Suppressor macrophage treated with lipopolysaccharide for 1 hour (primary cell): ENCODE data around the gene CALCOCO1.
"Not testable (repeated sequence)": the region's sequence is repeated elsewhere in the genome, so short reads cannot be mapped to it uniquely, and the experiment has no call there.

Source experiments
- DNase-seq, 3 donors: peaks; one replicate each; pipeline ENCODE4 v3.0.0-alpha.2; 2020 to 2022

CALCOCO1 gene

GRCh38 chr12:53733051-53733806, 6.0 kb upstream of the CALCOCO1 start:
- no peak for DNase-seq

DNA sequence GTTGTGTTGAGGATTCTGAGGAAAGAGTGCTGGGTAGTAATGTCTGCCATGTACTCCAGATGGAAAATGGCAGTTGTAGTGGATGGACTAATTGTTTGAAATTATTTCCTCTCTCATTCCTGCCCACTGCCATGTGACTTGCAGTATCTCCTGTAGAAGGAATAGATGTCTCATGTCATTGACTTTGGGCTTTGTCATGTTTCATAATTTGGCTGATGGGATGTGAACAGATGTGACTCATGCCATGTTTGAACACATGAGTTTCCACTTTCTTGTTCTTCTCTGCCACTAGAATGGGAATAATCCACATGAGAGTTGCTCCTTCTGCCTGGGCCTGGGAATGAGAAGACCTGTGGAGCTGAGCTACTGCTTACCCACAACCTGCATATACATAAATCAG, 2.4 kb upstream of the CALCOCO1 start:
- peak; percentile 40 to 79 (median 67) for DNase-seq

GRCh38 chr12:53728206-53728605, 954 bp upstream of the CALCOCO1 start:
- DNase-seq, result no peak

DNA sequence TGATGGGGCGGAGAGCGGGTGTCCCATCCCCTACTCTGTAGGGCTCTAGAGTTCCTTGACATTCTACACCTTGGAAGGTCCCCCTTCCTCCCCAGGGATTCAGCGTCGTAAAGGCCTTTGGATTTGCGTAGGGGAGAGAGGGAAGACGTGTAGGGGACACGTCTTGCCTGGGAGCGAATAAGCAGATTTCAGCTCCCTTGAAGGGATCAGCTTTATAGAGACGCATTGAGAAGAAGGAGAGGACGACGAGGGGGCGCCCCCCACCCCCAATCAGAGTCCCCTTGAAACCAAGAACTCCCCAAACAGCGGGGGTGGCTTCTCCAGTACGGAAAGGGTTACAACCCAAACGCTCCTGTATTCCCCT, 324 bp downstream of the CALCOCO1 start:
- DNase-seq, result peak in 1 of 3 donors; percentile 18

DNA sequence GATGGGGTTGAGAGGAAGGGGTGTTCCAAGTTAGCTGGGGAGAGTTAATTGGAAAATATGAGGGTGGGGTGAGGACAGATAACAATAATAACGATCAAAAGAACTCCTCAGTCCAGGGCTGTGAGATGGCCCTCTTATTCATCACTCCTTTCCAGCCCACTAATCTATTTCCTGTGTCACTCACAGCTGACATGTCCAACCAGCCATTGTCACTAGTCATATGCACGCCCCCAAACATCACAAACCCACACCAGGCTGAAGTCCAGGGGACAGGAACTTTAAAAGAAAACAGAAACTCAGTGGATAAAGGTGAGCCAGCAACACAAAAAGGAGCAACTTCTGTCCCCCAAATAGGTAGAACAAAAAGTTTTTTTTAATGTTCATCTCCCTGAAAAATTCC, 911 bp downstream of the CALCOCO1 start:
- peak; percentile 60 to 76 (median 62) for DNase-seq

GRCh38 chr12:53725824-53726223, 1.4 kb downstream of the CALCOCO1 start:
- peak in 1 of 3 donors; percentile 32 for DNase-seq

DNA sequence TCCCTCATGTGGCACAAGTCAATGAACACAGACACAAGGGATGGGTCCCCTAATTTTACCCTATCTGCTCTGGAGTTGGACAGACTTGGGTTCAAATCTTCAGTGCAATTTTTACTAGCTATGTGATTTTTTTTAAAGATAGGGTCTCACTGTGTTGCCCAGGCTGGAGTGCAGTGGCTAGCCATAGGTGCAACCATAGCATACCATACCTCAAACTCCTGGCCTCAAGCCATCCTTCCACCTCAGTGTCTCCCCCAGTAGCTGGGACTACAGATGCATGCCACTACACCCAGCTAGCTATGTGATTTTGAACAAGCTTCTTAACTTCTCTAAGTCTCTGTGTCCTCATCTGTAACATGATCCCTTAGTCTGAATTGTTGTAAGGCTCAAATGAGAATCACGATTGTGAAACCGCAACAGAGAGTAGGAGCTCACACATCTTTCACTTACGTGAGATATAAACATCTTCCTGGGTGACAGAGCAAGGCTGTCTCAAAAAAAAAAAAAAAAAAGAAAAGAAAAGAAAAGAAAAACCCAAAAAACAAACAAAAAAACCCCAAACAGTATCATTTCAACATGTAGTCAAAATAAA, 4.7 kb downstream of the CALCOCO1 start:
- no peak for DNase-seq

DNA sequence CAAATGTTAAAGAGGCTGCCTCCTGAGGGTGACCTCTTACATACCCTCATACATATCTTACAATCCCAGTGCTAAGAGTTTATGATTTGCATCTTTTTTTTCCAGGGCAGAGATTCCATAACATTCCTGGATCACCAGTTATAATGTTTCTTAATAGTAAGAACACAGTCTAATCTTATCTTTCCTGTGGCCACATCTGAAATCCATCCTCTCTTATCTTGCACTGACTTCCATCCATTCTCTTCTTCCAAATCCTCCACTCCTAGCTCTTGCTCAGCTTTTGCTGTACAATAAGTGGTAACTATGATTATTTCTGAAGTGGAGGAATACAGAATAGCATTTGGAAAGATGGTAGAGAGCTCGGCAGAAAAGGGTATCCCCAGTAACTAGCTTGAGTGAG, 6.3 kb downstream of the CALCOCO1 start:
- no peak for DNase-seq

- DNase-seq, result no peak
These were observed 7.6 kb downstream of the CALCOCO1 start for GRCh38 chr12:53719649-53720048.

DNA sequence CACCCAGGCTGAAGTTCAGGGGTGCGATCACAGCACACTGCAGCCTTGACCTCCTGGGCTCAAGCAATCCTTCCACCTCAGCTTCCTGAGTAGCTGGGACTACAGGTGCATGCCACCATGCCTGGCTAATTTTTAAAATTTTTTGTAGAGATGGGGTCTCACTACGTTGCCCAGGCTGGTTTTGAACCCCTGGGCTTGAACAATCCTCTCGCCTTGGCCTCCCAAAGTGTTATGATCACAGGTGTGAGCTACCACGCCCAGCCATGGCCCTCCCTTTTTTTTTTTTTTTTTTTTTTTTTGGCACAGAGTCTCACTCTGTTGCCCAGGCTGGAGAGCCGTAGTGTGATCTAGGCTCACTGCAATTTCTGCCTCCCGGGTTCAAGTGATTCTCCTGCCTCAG, 8.7 kb downstream of the CALCOCO1 start:
- not testable (repeated sequence) for DNase-seq

DNA sequence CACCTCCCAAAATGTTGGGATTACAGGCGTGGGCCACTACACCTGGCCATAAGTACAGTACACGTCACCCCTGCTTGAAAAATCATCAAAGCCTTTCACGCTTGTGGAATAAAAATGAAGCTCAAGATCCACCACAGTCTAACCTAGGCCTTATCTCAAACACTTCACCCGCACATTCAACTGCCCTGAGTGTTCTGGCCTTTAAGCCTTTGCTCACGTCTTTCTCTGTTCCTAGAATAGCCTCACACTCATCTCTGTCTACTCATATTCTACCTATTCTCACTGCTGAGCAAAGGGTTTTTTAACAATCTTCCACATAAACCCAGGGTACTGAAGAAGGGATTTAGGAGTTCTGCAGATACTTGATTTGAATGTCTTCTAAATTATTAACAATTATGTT, 9.9 kb downstream of the CALCOCO1 start:
- no peak for DNase-seq

DNA sequence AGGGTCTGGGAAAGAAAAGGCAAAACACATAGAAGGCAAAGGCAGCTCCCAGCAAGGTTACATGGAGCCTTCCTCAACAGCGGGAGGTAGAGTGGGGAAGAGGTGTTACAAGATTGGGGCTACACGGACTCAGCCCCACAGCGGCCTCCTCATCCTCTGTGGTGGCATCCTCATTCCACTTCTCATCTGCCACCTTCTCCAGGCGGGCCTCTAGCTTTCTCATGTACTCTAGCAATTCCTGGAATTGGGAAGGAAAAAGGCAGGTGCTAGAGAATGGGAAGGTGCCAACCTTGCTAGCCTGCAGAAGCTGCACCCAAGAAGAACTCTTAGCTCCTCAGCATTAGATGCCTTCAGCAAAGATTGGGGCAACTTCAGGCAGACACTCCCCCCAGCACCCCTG, 13.2 kb downstream of the CALCOCO1 start:
- no peak for DNase-seq

DNA sequence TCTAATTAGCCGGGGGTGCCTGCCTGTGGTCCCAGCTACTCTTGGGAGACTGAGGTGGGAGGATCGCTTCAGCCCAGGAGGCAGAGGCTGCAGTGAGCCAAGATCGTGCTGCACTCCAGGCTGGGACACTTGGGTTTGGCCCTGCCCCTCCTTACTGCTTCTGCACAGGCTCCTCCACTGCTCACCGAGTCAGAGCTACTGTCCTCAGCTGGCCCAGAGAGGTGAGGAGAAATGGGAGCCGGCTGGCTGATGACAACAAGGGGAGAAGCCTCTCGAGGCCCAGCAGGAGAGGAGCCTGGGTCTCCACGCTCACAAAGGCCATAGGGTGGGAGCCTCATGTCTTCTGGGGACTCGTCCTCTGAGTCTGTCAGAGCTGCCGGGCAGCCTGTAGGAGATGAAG, 13.7 kb downstream of the CALCOCO1 start:
- no peak for DNase-seq

GRCh38 chr12:53712059-53712643, 15.1 kb downstream of the CALCOCO1 start:
- DNase-seq, result no peak

DNA sequence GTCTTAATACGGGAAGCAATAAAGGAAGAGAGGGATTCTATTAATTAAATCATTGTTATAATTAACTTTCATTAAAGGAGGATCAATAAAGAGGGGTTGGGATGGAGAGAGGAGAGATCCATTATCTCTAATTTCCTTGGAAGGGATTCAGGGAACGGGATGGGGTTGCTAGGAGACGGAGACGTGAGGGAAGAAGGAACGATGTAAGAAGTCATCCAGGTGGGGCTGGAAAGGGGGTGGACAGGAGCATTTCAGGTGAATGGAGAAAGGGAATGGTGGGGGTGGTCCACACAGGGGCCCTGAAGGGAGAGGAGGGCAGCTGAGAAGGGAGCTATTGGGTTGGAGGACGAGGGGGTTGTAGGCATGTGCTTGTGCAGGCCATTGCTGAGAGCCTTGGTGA, 17.2 kb downstream of the CALCOCO1 start:
- DNase-seq, result no peak

- no peak for DNase-seq
These were observed 17.6 kb downstream of the CALCOCO1 start for GRCh38 chr12:53709671-53710070.

DNA sequence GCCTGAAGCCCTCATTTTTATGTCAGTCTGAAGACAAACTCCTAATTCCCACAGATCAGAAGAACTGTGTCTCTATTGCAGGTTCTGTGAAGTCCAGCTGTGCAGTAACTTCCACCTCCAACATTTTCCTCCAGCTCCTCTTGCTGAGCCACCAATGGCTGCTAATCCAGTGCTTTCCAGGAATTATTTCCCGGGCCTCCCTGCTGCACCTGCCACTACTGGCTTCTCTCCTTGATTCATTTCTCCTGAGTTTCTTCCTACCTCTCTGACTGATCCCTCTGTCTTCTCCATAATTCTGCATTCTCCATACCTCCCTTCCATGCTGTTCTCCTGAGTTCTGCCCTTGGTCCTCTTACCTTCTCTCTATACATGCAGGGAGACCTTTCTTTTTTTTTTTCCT, 21.2 kb downstream of the CALCOCO1 start:
- no peak for DNase-seq

GRCh38 chr12:53703756-53704155, 23.5 kb downstream of the CALCOCO1 start:
- peak; percentile 24 to 56 (median 55) for DNase-seq

- peak; percentile 76 to 84 (median 79) for DNase-seq
These were observed 25.6 kb downstream of the CALCOCO1 start for GRCh38 chr12:53701518-53702264.

DNA sequence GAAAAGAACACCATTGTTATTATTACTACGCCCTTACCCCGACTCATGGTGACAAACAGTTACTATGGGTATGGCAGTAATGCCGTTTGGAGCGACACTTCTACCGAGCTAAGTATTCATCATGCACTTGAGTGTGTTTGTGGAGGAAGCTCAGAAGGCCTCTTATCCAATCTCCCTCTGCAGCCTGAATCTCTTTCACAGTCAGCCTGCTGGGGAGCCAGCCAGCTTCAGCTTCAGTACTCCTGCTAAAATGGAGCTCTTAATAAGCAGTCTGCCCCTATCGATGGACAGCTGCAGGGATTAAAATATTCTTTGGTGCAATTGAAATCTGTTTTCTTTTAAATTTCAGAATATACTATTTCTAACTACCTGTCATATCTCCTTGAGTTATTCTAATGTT, 26.7 kb downstream of the CALCOCO1 start:
- no peak for DNase-seq

DNA sequence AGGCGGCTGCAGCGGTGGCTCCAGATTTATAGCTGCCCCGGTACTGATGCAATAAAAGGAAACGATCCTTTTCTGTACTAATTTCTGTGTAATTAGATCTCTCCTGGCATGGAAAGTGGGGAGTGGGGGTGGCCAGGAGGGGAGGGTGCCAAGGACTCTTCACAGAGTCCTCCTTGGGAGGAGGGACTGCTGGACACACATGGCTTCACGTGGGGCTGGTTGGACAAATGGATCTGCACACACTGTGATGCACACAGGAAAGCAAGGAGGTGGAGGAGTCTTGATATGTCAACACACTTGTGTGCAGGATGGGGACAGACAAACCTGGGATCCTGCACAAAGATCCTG, 27.6 kb downstream of the CALCOCO1 start:
- no peak for DNase-seq

DNA sequence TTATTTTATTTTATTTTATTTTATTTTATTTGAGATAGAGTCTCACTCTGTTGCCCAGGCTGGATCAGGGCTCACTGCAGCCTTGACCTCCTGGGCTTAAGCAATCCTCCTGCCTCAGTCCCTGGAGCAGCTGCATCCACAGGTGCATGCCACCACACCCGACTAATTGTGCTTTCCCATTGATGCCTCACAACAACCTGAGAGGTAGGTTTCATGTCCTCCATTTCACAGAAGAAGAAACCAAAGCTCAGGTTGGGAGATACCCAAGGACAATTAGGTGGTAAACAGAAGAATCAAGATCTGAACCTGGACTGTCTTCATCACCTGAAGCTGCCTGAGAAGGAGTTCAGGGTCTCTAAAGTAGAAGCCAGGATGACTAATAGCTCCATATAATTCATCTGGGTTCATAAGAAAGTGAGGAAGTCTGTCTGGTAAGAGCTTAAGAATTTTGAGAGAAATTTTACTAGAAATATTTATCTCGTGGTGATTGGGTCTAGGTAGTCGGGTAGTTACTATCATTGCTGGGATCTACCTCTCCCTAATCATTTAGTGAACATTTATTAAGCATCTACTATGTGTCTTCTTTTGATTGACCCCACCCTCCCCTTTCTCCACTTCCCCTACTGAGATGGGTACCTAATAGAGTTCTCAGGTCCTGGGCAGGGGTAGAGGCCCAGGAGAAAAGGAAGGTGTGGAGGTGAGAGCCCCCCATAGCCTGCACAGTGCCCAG, 28.1 kb downstream of the CALCOCO1 start:
- no peak for DNase-seq
